ENCODE data around the gene NCAPG2. TPM values are rescaled to one million over a fixed set of nuclear protein-coding genes. Genes with fewer than 3 reads are reported as not detected.

The NCAPG2 gene
- total and polyA plus RNA-seq, 2 of the 13 experiments (the other 11 are each of a cell fraction or from before 2014, with no cell fraction given), result 15.1 to 30.7 TPM

DNA sequence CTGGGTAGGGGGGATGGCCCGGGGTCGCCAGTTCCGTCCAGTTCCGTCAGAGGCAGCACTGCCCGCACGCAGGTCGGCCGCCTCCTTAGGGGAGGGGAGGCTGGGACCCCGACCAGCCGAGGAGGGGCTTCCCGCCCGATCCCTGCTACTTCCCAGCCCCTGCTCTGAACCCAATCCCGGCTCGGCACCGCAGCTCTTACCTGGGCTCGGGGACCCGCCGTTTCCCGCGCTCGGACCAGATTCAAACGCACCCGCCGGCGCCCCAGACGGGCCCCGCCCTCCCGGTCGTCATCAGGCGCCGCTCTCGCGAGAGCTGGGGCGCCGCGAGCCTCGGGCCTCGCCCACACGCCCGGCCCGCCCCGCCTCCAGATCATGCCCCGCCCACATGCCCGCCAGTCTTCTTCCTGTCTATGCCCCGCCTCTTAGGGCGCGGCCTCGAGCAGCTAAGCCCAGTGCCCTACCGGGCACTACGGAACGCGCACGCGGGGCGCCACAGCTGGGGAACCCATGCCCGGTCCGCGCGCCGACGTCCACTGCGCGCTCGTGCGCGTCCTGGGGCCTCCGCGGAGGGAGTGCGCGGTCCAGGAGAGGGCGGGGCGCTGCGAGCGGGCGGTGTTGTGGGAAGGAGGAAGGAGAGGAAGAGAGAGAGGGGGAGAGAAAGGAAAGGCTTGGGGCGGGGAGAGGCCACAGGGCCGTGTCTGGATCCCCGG is at the start of gene NCAPG2 (continued):
- no peak for TF ChIP-seq ISX (CRISPR knock-in tag; conservative IDR thresholded peaks at IDR 0.05)
- no peak for TF ChIP-seq ZNF431 (CRISPR knock-in tag; IDR thresholded peaks at IDR 0.05; ENCODE audit: borderline replicate concordance, low read depth)
- peak; percentile 73 for TF ChIP-seq REL (CRISPR knock-in tag; conservative IDR thresholded peaks at IDR 0.05)
- TF ChIP-seq SKI (IDR thresholded peaks at IDR 0.05; ENCODE audit: partially characterized antibody), result peak; percentile 51
- TF ChIP-seq MEF2D (CRISPR knock-in tag; IDR thresholded peaks at IDR 0.05), result no peak
- 0 out of 2 replicates have a peak, but pooled peaks have one; percentile 53 for TF ChIP-seq ZNF780A (CRISPR knock-in tag; IDR thresholded peaks at IDR 0.05)
- TF ChIP-seq, protein P1, sequence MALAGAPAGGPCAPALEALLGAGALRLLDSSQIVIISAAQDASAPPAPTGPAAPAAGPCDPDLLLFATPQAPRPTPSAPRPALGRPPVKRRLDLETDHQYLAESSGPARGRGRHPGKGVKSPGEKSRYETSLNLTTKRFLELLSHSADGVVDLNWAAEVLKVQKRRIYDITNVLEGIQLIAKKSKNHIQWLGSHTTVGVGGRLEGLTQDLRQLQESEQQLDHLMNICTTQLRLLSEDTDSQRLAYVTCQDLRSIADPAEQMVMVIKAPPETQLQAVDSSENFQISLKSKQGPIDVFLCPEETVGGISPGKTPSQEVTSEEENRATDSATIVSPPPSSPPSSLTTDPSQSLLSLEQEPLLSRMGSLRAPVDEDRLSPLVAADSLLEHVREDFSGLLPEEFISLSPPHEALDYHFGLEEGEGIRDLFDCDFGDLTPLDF (CRISPR knock-in tag; IDR thresholded peaks at IDR 0.05), result peak; percentile 98
- TF ChIP-seq XBP1 (CRISPR knock-in tag; IDR thresholded peaks at IDR 0.05), result no peak
- TF ChIP-seq KLF11 (CRISPR knock-in tag; IDR thresholded peaks at IDR 0.05), result no peak
- TF ChIP-seq MAF1 (CRISPR knock-in tag; IDR thresholded peaks at IDR 0.05; ENCODE audit: borderline replicate concordance), result no peak
- no peak for TF ChIP-seq MAFG (CRISPR knock-in tag; IDR thresholded peaks at IDR 0.05)
- TF ChIP-seq CREB1 (IDR thresholded peaks at IDR 0.05), result peak; percentile 68; the same call in 1 of the 2 replicates
- no peak; the same call in 1 of the 2 replicates for TF ChIP-seq CREB1 (CRISPR knock-in tag; IDR thresholded peaks at IDR 0.05)
- no peak for TF ChIP-seq PRPF4 (IDR thresholded peaks at IDR 0.05; ENCODE audit: low read depth, low read length, poor library complexity, severe bottlenecking)
- peak; percentile 77 for TF ChIP-seq KAT8 (CRISPR knock-in tag; IDR thresholded peaks at IDR 0.05)
- TF ChIP-seq HCFC1 (IDR thresholded peaks at IDR 0.05; ENCODE audit: low read depth, low read length), result no peak
- TF ChIP-seq KLF12 (CRISPR knock-in tag; IDR thresholded peaks at IDR 0.05; ENCODE audit: borderline replicate concordance), result no peak; the same call in 1 of the 2 replicates
- TF ChIP-seq, protein P2, sequence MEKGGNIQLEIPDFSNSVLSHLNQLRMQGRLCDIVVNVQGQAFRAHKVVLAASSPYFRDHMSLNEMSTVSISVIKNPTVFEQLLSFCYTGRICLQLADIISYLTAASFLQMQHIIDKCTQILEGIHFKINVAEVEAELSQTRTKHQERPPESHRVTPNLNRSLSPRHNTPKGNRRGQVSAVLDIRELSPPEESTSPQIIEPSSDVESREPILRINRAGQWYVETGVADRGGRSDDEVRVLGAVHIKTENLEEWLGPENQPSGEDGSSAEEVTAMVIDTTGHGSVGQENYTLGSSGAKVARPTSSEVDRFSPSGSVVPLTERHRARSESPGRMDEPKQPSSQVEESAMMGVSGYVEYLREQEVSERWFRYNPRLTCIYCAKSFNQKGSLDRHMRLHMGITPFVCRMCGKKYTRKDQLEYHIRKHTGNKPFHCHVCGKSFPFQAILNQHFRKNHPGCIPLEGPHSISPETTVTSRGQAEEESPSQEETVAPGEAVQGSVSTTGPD (CRISPR knock-in tag; IDR thresholded peaks at IDR 0.05), result no peak
- TF ChIP-seq NFRKB (IDR thresholded peaks at IDR 0.05), result no peak
- peak; percentile 70; the same call in 1 of the 2 replicates for TF ChIP-seq HNRNPUL1 (IDR thresholded peaks at IDR 0.05; ENCODE audit: low read depth, low read length)
- TF ChIP-seq, protein P3, sequence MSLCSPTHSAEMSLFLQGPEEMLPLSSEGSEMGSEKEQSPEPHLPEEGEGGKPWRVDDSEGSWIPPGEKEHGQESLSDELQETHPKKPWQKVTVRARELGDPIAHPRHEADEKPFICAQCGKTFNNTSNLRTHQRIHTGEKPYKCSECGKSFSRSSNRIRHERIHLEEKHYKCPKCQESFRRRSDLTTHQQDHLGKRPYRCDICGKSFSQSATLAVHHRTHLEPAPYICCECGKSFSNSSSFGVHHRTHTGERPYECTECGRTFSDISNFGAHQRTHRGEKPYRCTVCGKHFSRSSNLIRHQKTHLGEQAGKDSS (CRISPR knock-in tag; IDR thresholded peaks at IDR 0.05; ENCODE audit: borderline replicate concordance, low read depth), result no peak; the same call in 1 of the 2 replicates
- TF ChIP-seq ETV6 (CRISPR knock-in tag; conservative IDR thresholded peaks at IDR 0.05), result no peak
- TF ChIP-seq, protein P4, sequence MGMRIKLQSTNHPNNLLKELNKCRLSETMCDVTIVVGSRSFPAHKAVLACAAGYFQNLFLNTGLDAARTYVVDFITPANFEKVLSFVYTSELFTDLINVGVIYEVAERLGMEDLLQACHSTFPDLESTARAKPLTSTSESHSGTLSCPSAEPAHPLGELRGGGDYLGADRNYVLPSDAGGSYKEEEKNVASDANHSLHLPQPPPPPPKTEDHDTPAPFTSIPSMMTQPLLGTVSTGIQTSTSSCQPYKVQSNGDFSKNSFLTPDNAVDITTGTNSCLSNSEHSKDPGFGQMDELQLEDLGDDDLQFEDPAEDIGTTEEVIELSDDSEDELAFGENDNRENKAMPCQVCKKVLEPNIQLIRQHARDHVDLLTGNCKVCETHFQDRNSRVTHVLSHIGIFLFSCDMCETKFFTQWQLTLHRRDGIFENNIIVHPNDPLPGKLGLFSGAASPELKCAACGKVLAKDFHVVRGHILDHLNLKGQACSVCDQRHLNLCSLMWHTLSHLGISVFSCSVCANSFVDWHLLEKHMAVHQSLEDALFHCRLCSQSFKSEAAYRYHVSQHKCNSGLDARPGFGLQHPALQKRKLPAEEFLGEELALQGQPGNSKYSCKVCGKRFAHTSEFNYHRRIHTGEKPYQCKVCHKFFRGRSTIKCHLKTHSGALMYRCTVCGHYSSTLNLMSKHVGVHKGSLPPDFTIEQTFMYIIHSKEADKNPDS (CRISPR knock-in tag; IDR thresholded peaks at IDR 0.05), result no peak
- TF ChIP-seq, protein P5, sequence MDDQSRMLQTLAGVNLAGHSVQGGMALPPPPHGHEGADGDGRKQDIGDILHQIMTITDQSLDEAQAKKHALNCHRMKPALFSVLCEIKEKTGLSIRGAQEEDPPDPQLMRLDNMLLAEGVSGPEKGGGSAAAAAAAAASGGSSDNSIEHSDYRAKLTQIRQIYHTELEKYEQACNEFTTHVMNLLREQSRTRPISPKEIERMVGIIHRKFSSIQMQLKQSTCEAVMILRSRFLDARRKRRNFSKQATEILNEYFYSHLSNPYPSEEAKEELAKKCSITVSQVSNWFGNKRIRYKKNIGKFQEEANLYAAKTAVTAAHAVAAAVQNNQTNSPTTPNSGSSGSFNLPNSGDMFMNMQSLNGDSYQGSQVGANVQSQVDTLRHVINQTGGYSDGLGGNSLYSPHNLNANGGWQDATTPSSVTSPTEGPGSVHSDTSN (CRISPR knock-in tag; IDR thresholded peaks at IDR 0.05; ENCODE audit: borderline replicate concordance), result no peak

All from HepG2 (cell line).